HepG2 (cell line): ENCODE results near the gene RFX7. TPM values are rescaled to one million over a fixed set of nuclear protein-coding genes. Genes with fewer than 3 reads are reported as not detected.

Experiments
- ATAC-seq: fragments of 200-7000 bp; cut with Tn5 transposase; 3 replicates; pipeline ENCODE4 v1.9.1; 2020; ENCODE audit warnings: mild to moderate bottlenecking, moderate library complexity
- BruUV-seq: library from RNA; stranded (reverse); fragments of 400-500 nt; replicated peaks from 2 replicates; lab custom pipeline; 2021; lab: Mats Ljungman, UMichigan
- CTCF ChIA-PET: fragments of 300-600 bp; formaldehyde crosslinking; extraction: SDS; loops from one replicate; lab custom pipeline; 2021; ENCODE audit warnings: low total read pairs, inconsistent platforms, low intra/inter-chr PET ratio; lab: Yijun Ruan, JAX
- POLR2A ChIA-PET: fragments of 350-600 bp; sonication (Branson Sonifier 250); formaldehyde crosslinking; loops from one replicate; lab custom pipeline; 2020; ENCODE audit warnings: antibody characterized with exemption, inconsistent platforms; lab: Yijun Ruan, JAX
- DNase-seq: peaks from one replicate; pipeline ENCODE4 v3.0.0-alpha.2; 2015; ENCODE audit warnings: low spot score
- FAIRE-seq: peaks from 3 replicates; lab custom pipeline; 2011; peaks lifted over from hg19 to GRCh38; lab: Jason Lieb, UNC
- H2AFZ ChIP-seq: one replicate; pipeline ENCODE4 v1.6.1; 2011; ENCODE audit warnings: low read length, inconsistent platforms
- H3K27ac ChIP-seq: fragments of 300-600 bp; 3 replicates; pipeline ENCODE4 v1.8.0; 2011; ENCODE audit warnings: mixed run types, mild to moderate bottlenecking, mixed read lengths, low read length, inconsistent platforms; ENCODE audit not compliant: insufficient read depth; ENCODE audit errors: extremely low read length
- H3K27me3 ChIP-seq, 2 experiments: fragments of 200-600 bp in 1 of 2; 2 replicates in 1 of 2; 3 replicates in 1 of 2; pipeline versions ENCODE4 v1.6.0 to v1.8.0; 2011; ENCODE audit warnings: low read length in 2 of 2, mild to moderate bottlenecking in 2 of 2, moderate library complexity in 2 of 2, inconsistent platforms in 1 of 2; ENCODE audit not compliant: insufficient read depth in 2 of 2, control insufficient read depth in 1 of 2
- H3K36me3 ChIP-seq, 2 experiments: fragments of 200-600 bp in 1 of 2; replicated peaks in 1 of 2; 2 replicates in 1 of 2; 3 replicates in 1 of 2; pipeline versions ENCODE4 v1.5.1 to v1.8.0; 2011; ENCODE audit warnings: low read length in 2 of 2, inconsistent platforms in 1 of 2; ENCODE audit not compliant: insufficient read depth in 2 of 2, control insufficient read depth in 1 of 2
- H3K4me1 ChIP-seq: 2 replicates; pipeline ENCODE4 v1.5.1; 2012; ENCODE audit warnings: low read length, inconsistent platforms; ENCODE audit not compliant: insufficient read depth
- H3K4me2 ChIP-seq: 2 replicates; pipeline ENCODE4 v1.6.0; 2011; ENCODE audit warnings: low read depth, low read length, inconsistent platforms
- H3K4me3 ChIP-seq, 3 experiments: fragments of 200-600 bp in 1 of 3; sonication (generic), shearing (Covaris generic) in 1 of 3; replicated peaks in 1 of 3; 2 replicates each; pipeline ENCODE4 v1.5.1; 2011 to 2016; ENCODE audit warnings: low read length in 3 of 3, inconsistent platforms in 2 of 3, low read depth in 2 of 3, mild to moderate bottlenecking in 2 of 3, control low read depth in 1 of 3, mixed read lengths in 1 of 3; ENCODE audit not compliant: insufficient read depth in 1 of 3
- H3K79me2 ChIP-seq: one replicate; pipeline ENCODE4 v1.6.1; 2011; ENCODE audit warnings: low read length, inconsistent platforms; ENCODE audit not compliant: insufficient read depth
- H3K9ac ChIP-seq: 2 replicates; pipeline ENCODE4 v1.6.0; 2011; ENCODE audit warnings: mild to moderate bottlenecking, low read depth, low read length, inconsistent platforms; ENCODE audit not compliant: insufficient read depth
- H3K9me3 ChIP-seq: 2 replicates; pipeline ENCODE4 v1.5.1; 2012; ENCODE audit warnings: mild to moderate bottlenecking, low read length
- H4K20me1 ChIP-seq: 2 replicates; pipeline ENCODE4 v1.6.0; 2011; ENCODE audit warnings: inconsistent platforms, mild to moderate bottlenecking, low read length, moderate library complexity; ENCODE audit not compliant: insufficient read depth
- ARNT2 ChIP-seq: sonication (generic); formaldehyde crosslinking; IDR thresholded peaks from 2 replicates; pipeline ENCODE4 v1.8.0; 2022; ENCODE audit warnings: mild to moderate bottlenecking, low read depth, missing genetic modification reagents, moderate library complexity
- CEBPB ChIP-seq: IDR thresholded peaks from 2 replicates; pipeline ENCODE4 v1.6.1; 2011; ENCODE audit warnings: low read depth, low read length, improper control_type of control experiment, borderline replicate concordance
- HCFC1 ChIP-seq: fragments of 150-350 bp; IDR thresholded peaks from 2 replicates; pipeline ENCODE4 v1.6.1; 2014; ENCODE audit warnings: low read depth, low read length
- HNRNPLL ChIP-seq: fragments of 200-400 bp; formaldehyde crosslinking; IDR thresholded peaks from 2 replicates; pipeline ENCODE4 v1.6.1; 2017; ENCODE audit warnings: mild to moderate bottlenecking, low read depth, low read length; ENCODE audit not compliant: poor library complexity, severe bottlenecking
- PCBP2 ChIP-seq: fragments of 200-400 bp; formaldehyde crosslinking; optimal IDR thresholded peaks from 2 replicates; pipeline ENCODE3; 2018; ENCODE audit warnings: low read length, low read depth; ENCODE audit not compliant: poor library complexity, severe bottlenecking
- RELA ChIP-seq: sonication (generic); formaldehyde crosslinking; IDR thresholded peaks from 2 replicates; pipeline ENCODE4 v1.4.0; 2020; ENCODE audit warnings: missing genetic modification reagents
- SIX4 ChIP-seq: sonication (generic); formaldehyde crosslinking; IDR thresholded peaks from 2 replicates; pipeline ENCODE4 v1.4.0; 2020; ENCODE audit warnings: missing genetic modification reagents
- UBTF ChIP-seq: sonication (generic); formaldehyde crosslinking; IDR thresholded peaks from 2 replicates; pipeline ENCODE4 v1.4.0; 2020; ENCODE audit warnings: mild to moderate bottlenecking, missing genetic modification reagents
- ZNF251 ChIP-seq: sonication (generic); formaldehyde crosslinking; IDR thresholded peaks from 2 replicates; pipeline ENCODE4 v1.9.0; 2021; ENCODE audit warnings: mild to moderate bottlenecking, missing genetic modification reagents
- ZNF766 ChIP-seq: sonication (generic); formaldehyde crosslinking; IDR thresholded peaks from 2 replicates; pipeline ENCODE4 v1.5.0; 2020; ENCODE audit warnings: missing genetic modification reagents, borderline replicate concordance
- WGBS: methylation state at CpG from one replicate; pipeline ENCODE4 v1.1.6; 2017; ENCODE audit warnings: low lambda C conversion rate; 5-methylcytosine and 5-hydroxymethylcytosine counted together
- in situ Hi-C: cut with HindIII; loops from 2 replicates; pipeline ENCODE4 v1.10.0; 2017; ENCODE audit warnings: low pct_unique_long_range_greater_than_20kb; ENCODE audit not compliant: extremely low pct_ligation_motif_present
- intact Hi-C: fragments of 100-400 bp; cut with micrococcal nuclease; formaldehyde crosslinking; loops from one replicate; pipeline ENCODE4 v1.10.0; 2022; ENCODE audit not compliant: unreplicated experiment
- polyA plus RNA-seq, 8 experiments: library from polyadenylated mRNA; depleted of rRNA in 3 of 8; stranded (reverse) in 7 of 8; unstranded in 1 of 8; fragments of >200 nt; fragmentation: Illumina TruSeq in 4 of 8; extraction: Trizol in 4 of 8; gene quantifications; 2 replicates each; pipeline versions ENCODE4 v1.2.1 to v1.2.3, GENCODE V29; 2011 to 2016; ENCODE audit warnings: low read depth in 4 of 8, missing spikeins in 1 of 8, mixed read lengths in 1 of 8; ENCODE audit not compliant: insufficient read depth in 1 of 8
- total RNA-seq, 5 experiments: library from RNA; depleted of rRNA; stranded (reverse); fragments of >200 nt; fragmentation: Illumina TruSeq; extraction: Trizol; gene quantifications; 2 replicates each; pipeline ENCODE4 v1.2.3, GENCODE V29; 2016; ENCODE audit warnings: low read depth in 1 of 5
- TF ChIP-seq, protein P1 (sequence below): sonication (generic); formaldehyde crosslinking; IDR thresholded peaks from 2 replicates; pipeline ENCODE4 v1.4.0; 2020; ENCODE audit warnings: missing genetic modification reagents, borderline replicate concordance
- TF ChIP-seq, protein P2 (sequence below): sonication (generic); formaldehyde crosslinking; IDR thresholded peaks from 2 replicates; pipeline ENCODE4 v1.4.0; 2020; ENCODE audit warnings: missing genetic modification reagents, mild to moderate bottlenecking, borderline replicate concordance

The RFX7 gene
- total and polyA plus RNA-seq, 2 of the 13 experiments (the other 11 are each of a cell fraction or from before 2014, with no cell fraction given): 8.5 to 10.4 TPM

DNA sequence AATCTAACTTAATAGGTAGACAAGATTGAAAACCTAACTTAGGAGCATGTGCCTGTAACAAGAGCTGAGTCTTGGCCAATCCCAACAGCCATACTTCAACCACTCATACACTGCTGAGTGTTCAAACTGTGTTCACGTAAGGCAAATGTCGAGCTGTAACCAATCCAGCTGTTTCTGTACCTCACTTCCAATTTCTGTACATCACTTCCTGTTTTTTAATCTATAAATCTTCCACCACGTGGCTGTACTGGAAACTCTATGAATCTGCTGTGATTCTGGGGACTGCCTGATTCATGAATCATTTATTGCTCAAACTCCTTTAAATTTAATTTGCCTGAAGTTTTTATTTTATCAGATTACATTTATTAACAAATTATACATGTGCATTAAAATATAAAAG is 205.7 kb downstream of the RFX7 start:
- no peak for FAIRE-seq

More for the DNA sequence above, 205.7 kb downstream of the RFX7 start:
- 93% methylated on average over 3 of the region's 3 CpGs for WGBS
- H3K9me3 ChIP-seq: no peaks in the 10 kb centered on the region
- no peak overlapping the region for H3K9ac ChIP-seq
- no peak overlapping the region for H3K4me2 ChIP-seq
- H3K27me3 ChIP-seq: no peaks in the 10 kb centered on the region
- TF ChIP-seq, protein P1, sequence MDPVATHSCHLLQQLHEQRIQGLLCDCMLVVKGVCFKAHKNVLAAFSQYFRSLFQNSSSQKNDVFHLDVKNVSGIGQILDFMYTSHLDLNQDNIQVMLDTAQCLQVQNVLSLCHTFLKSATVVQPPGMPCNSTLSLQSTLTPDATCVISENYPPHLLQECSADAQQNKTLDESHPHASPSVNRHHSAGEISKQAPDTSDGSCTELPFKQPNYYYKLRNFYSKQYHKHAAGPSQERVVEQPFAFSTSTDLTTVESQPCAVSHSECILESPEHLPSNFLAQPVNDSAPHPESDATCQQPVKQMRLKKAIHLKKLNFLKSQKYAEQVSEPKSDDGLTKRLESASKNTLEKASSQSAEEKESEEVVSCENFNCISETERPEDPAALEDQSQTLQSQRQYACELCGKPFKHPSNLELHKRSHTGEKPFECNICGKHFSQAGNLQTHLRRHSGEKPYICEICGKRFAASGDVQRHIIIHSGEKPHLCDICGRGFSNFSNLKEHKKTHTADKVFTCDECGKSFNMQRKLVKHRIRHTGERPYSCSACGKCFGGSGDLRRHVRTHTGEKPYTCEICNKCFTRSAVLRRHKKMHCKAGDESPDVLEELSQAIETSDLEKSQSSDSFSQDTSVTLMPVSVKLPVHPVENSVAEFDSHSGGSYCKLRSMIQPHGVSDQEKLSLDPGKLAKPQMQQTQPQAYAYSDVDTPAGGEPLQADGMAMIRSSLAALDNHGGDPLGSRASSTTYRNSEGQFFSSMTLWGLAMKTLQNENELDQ: no peak
- TF ChIP-seq ZNF766 (no peak), PCBP2 (no peak), ZNF251 (no peak), HCFC1 (no peak), UBTF (CRISPR knock-in tag) (no peak), CEBPB (no peak), ARNT2 (CRISPR knock-in tag) (no peak), HNRNPLL (no peak), SIX4 (CRISPR knock-in tag) (no peak), RELA (CRISPR knock-in tag) (no peak)
- TF ChIP-seq, protein P2, sequence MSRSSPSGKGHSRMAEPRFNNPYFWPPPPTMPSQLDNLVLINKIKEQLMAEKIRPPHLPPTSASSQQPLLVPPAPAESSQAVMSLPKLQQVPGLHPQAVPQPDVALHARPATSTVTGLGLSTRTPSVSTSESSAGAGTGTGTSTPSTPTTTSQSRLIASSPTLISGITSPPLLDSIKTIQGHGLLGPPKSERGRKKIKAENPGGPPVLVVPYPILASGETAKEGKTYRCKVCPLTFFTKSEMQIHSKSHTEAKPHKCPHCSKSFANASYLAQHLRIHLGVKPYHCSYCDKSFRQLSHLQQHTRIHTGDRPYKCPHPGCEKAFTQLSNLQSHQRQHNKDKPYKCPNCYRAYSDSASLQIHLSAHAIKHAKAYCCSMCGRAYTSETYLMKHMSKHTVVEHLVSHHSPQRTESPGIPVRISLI: no peak
- H3K4me1 ChIP-seq: peaks cover 31% of the 10 kb centered on the region
- DNase-seq (no peak), ATAC-seq (no peak)
- BruUV-seq: no TSS peak
- H2AFZ ChIP-seq: no peak overlapping the region
- CTCF ChIA-PET: no interaction called here
- H4K20me1 ChIP-seq: no peaks in the 10 kb centered on the region
- H3K79me2 ChIP-seq: no peaks in the 10 kb centered on the region
- H3K36me3 ChIP-seq: no peaks in the 10 kb centered on the region
- in situ Hi-C loops: no loop called here
- no peak overlapping the region for H3K4me3 ChIP-seq
- POLR2A ChIA-PET: no interaction called here
- intact Hi-C loops: no loop called here
- no peak overlapping the region for H3K27ac ChIP-seq
